22Rv1 (cell line): Measurements from ENCODE around the gene R3HCC1L.

ENCODE experiments used
- ZFX ChIP-seq: fragments of 450-650 bp; IDR thresholded peaks from 2 replicates; pipeline ENCODE4 v1.6.1; 2017; ENCODE audit warnings: antibody characterized with exemption, borderline replicate concordance
- TF ChIP-seq, protein P1 (sequence below): fragments of 450-650 bp; IDR thresholded peaks from 2 replicates; pipeline ENCODE4 v1.5.1; 2017; ENCODE audit warnings: mild to moderate bottlenecking

GRCh38 chr10:98217801-98218200 lies 83.3 kb downstream of the R3HCC1L start:
- TF ChIP-seq, protein P1, sequence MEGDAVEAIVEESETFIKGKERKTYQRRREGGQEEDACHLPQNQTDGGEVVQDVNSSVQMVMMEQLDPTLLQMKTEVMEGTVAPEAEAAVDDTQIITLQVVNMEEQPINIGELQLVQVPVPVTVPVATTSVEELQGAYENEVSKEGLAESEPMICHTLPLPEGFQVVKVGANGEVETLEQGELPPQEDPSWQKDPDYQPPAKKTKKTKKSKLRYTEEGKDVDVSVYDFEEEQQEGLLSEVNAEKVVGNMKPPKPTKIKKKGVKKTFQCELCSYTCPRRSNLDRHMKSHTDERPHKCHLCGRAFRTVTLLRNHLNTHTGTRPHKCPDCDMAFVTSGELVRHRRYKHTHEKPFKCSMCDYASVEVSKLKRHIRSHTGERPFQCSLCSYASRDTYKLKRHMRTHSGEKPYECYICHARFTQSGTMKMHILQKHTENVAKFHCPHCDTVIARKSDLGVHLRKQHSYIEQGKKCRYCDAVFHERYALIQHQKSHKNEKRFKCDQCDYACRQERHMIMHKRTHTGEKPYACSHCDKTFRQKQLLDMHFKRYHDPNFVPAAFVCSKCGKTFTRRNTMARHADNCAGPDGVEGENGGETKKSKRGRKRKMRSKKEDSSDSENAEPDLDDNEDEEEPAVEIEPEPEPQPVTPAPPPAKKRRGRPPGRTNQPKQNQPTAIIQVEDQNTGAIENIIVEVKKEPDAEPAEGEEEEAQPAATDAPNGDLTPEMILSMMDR, result no peak
- TF ChIP-seq ZFX, result no peak
